GM19328 (cell line): ENCODE measurements around the gene KCTD15.
"Not testable (repeated sequence)": the region's sequence is repeated elsewhere in the genome, so short reads cannot be mapped to it uniquely, and the experiment has no call there.

Source experiments
- ATAC-seq: cut with Tn5 transposase; IDR thresholded peaks from one replicate; pipeline ENCODE4 v1.9.1; 2021; ENCODE audit warnings: mild to moderate bottlenecking, moderate library complexity; ENCODE audit not compliant: unreplicated experiment

KCTD15 gene

GRCh38 chr19:33813391-33814101, 16.9 kb downstream of the KCTD15 start:
- no peak for ATAC-seq

- no peak for ATAC-seq
Measured at GRCh38 chr19:33814181-33815165, 17.8 kb downstream of the KCTD15 start.

GRCh38 chr19:33815380-33816340, 19.0 kb downstream of the KCTD15 start:
- no peak for ATAC-seq

- no peak for ATAC-seq
Measured at GRCh38 chr19:33818411-33818810, 21.7 kb downstream of the KCTD15 start.

- not testable (repeated sequence) for ATAC-seq
Measured at GRCh38 chr19:33819078-33819477, 22.4 kb downstream of the KCTD15 start.

GRCh38 chr19:33819506-33819879, 22.8 kb downstream of the KCTD15 start:
- ATAC-seq = no peak

- no peak for ATAC-seq
Measured at GRCh38 chr19:33819880-33820781, 23.5 kb downstream of the KCTD15 start.

GRCh38 chr19:33821871-33822270, 25.2 kb downstream of the KCTD15 start:
- ATAC-seq = no peak

GRCh38 chr19:33823341-33823740, 26.7 kb downstream of the KCTD15 start:
- ATAC-seq = no peak

- no peak for ATAC-seq
Measured at GRCh38 chr19:33825556-33825955, 28.9 kb downstream of the KCTD15 start.

GRCh38 chr19:33826521-33826920, 29.9 kb downstream of the KCTD15 start:
- no peak for ATAC-seq

- no peak for ATAC-seq
Measured at GRCh38 chr19:33828266-33829075, 31.8 kb downstream of the KCTD15 start.

- ATAC-seq = no peak
Measured at GRCh38 chr19:33830264-33830663, 33.6 kb downstream of the KCTD15 start.

- no peak for ATAC-seq
Measured at GRCh38 chr19:33831825-33832224, 35.2 kb downstream of the KCTD15 start.

- ATAC-seq = no peak
Measured at GRCh38 chr19:33832633-33833032, 36.0 kb downstream of the KCTD15 start.

GRCh38 chr19:33840382-33840781, 43.7 kb downstream of the KCTD15 start:
- no peak for ATAC-seq

GRCh38 chr19:33840783-33841182, 44.1 kb downstream of the KCTD15 start:
- no peak for ATAC-seq

- ATAC-seq = no peak
Measured at GRCh38 chr19:33841685-33842084, 45.0 kb downstream of the KCTD15 start.

- no peak for ATAC-seq
Measured at GRCh38 chr19:33844478-33844877, 47.8 kb downstream of the KCTD15 start.
